ENCODE data around the gene CALML3.

DNA sequence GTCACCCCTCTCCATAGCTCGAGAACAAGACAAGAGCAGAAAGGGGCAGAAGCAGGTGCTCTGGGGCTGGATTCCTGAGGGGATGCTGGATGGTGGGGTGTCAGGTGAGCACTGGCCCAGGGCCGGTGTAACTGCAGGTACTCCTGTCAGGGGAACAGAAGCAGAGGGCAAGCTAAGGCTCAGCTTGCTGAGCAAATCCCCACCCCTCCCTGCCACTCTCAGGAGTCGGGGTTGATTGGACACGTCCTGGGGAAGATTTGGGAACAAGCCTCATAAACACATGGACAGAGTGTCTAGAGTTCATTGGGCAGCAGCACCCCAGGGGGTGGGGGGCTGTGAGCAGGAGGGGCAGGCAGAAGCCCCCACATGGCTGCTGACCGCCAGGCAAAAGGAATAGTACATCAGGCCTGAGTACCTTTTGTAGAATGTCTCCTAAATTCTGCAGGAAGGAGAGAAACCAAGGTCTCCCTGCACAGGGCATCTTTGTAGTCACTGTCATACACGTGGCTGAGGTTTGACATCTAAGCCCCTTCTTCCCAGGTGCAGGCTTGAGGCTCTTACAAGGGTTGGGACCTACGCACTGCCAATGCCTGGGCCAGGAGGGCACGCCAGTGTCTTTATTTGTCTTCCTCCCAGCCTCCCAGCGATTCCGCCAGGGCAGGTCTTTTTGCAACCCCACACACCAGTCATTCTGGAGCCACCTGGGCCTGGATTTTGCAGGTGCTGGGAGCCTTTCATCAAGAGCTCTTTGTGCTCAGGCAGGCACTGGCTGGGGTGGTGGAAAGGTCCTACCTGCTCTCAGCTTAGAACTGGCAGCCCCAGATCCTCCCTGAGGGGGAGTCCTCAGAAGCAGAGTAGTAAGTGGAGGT is 2.8 kb downstream of the CALML3 start:
- TF ChIP-seq, protein P1, sequence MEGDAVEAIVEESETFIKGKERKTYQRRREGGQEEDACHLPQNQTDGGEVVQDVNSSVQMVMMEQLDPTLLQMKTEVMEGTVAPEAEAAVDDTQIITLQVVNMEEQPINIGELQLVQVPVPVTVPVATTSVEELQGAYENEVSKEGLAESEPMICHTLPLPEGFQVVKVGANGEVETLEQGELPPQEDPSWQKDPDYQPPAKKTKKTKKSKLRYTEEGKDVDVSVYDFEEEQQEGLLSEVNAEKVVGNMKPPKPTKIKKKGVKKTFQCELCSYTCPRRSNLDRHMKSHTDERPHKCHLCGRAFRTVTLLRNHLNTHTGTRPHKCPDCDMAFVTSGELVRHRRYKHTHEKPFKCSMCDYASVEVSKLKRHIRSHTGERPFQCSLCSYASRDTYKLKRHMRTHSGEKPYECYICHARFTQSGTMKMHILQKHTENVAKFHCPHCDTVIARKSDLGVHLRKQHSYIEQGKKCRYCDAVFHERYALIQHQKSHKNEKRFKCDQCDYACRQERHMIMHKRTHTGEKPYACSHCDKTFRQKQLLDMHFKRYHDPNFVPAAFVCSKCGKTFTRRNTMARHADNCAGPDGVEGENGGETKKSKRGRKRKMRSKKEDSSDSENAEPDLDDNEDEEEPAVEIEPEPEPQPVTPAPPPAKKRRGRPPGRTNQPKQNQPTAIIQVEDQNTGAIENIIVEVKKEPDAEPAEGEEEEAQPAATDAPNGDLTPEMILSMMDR (IDR thresholded peaks at IDR 0.05; ENCODE audit: low read length) = no peak
- TF ChIP-seq EZH2 (IDR thresholded peaks at IDR 0.05; ENCODE audit: borderline replicate concordance, low read length) = no peak

Measured in OCI-LY1 (cell line).